DOHH2 (cell line): Measurements from ENCODE around the gene SOX30.

Experiments
- H3F3A ChIP-seq: fragments of 200-600 bp; sonication (generic), shearing (Covaris generic); 2 replicates; pipeline ENCODE4 v1.6.0; 2016; ENCODE audit warnings: antibody characterized with exemption, mild to moderate bottlenecking; ENCODE audit not compliant: control insufficient read depth, insufficient read depth
- H3K27ac ChIP-seq: fragments of 200-600 bp; sonication (generic); 2 replicates; pipeline ENCODE4 v1.5.1; 2014; ENCODE audit warnings: low read depth, mild to moderate bottlenecking, low read length, moderate library complexity
- H3K27me3 ChIP-seq: fragments of 200-600 bp; sonication (generic); 2 replicates; pipeline ENCODE4 v1.6.1; 2014; ENCODE audit warnings: mild to moderate bottlenecking, low read length, mixed read lengths; ENCODE audit not compliant: control insufficient read depth
- H3K36me3 ChIP-seq: fragments of 200-600 bp; sonication (generic); 2 replicates; pipeline ENCODE4 v1.6.1; 2014; ENCODE audit warnings: mild to moderate bottlenecking, low read length, moderate library complexity, mixed read lengths; ENCODE audit not compliant: control insufficient read depth
- H3K4me1 ChIP-seq: fragments of 200-600 bp; sonication (generic); 2 replicates; pipeline ENCODE4 v1.6.1; 2014; ENCODE audit warnings: mild to moderate bottlenecking, low read length, mixed read lengths; ENCODE audit not compliant: control insufficient read depth
- H3K4me2 ChIP-seq: fragments of 200-600 bp; sonication (generic); 2 replicates; pipeline ENCODE4 v1.6.0; 2014; ENCODE audit warnings: mild to moderate bottlenecking, low read length, moderate library complexity
- H3K4me3 ChIP-seq: fragments of 200-600 bp; sonication (generic); 2 replicates; pipeline ENCODE4 v1.5.1; 2014; ENCODE audit warnings: mild to moderate bottlenecking, low read length, mixed read lengths
- H3K79me2 ChIP-seq: fragments of 200-600 bp; sonication (generic); 2 replicates; pipeline ENCODE4 v1.6.1; 2014; ENCODE audit warnings: mild to moderate bottlenecking, low read length, mixed read lengths; ENCODE audit not compliant: control insufficient read depth
- H3K9me2 ChIP-seq: fragments of 200-600 bp; sonication (generic); replicated peaks from 2 replicates; pipeline ENCODE4 v1.6.1; 2014; ENCODE audit warnings: mild to moderate bottlenecking, low read length, mixed read lengths; ENCODE audit not compliant: control insufficient read depth
- H3K9me3 ChIP-seq: fragments of 200-600 bp; sonication (generic); 2 replicates; pipeline ENCODE4 v1.6.1; 2014; ENCODE audit warnings: antibody characterized with exemption, low read length, mixed read lengths; ENCODE audit not compliant: control insufficient read depth, insufficient read depth
- H4K20me1 ChIP-seq: fragments of 200-600 bp; sonication (generic); 2 replicates; pipeline ENCODE4 v1.6.0; 2014; ENCODE audit warnings: low read depth, mild to moderate bottlenecking, antibody characterized with exemption, low read length, moderate library complexity; ENCODE audit not compliant: control insufficient read depth, insufficient read depth
- CTCF ChIP-seq: fragments of 200-600 bp; sonication (generic); IDR thresholded peaks from one replicate; pipeline ENCODE4 v1.5.1; 2014; ENCODE audit warnings: antibody characterized with exemption, mild to moderate bottlenecking, low read depth, low read length; ENCODE audit not compliant: poor library complexity, severe bottlenecking
- EZH2phosphoT487 ChIP-seq: fragments of 200-600 bp; sonication (generic); IDR thresholded peaks from 2 replicates; pipeline ENCODE4 v1.6.1; 2017; ENCODE audit warnings: borderline replicate concordance, mild to moderate bottlenecking, antibody characterized with exemption, low read length, moderate library complexity, mixed read lengths

SOX30 gene

GRCh38 chr5:157590478-157590877 is 61.8 kb downstream of the SOX30 start:
- no peaks in the 10 kb centered on the region for H3K9me2 ChIP-seq
- H3K27ac ChIP-seq, result no peak overlapping the region
- peaks cover 22% of the 10 kb centered on the region for H3F3A ChIP-seq
- no peak overlapping the region for H3K4me2 ChIP-seq
- peaks cover 43% of the 10 kb centered on the region for H3K4me1 ChIP-seq
- no peak overlapping the region for H3K4me3 ChIP-seq
- TF ChIP-seq EZH2phosphoT487, result no peak
- TF ChIP-seq CTCF, result no peak
- H3K79me2 ChIP-seq, result 0 out of 2 replicates have a peak, but pooled peaks cover 3% of the 10 kb centered on the region
- H3K9me3 ChIP-seq, result no peaks in the 10 kb centered on the region
- no peaks in the 10 kb centered on the region for H3K36me3 ChIP-seq
- H4K20me1 ChIP-seq, result no peaks in the 10 kb centered on the region
- H3K27me3 ChIP-seq, result no peaks in the 10 kb centered on the region

GRCh38 chr5:157584628-157585027 is 67.6 kb downstream of the SOX30 start:
- no peak for TF ChIP-seq EZH2phosphoT487
- TF ChIP-seq CTCF, result no peak
- Histone ChIP-seq H3K27ac (no peak overlapping the region), H3K9me2 (no peaks in the 10 kb centered on the region), H3F3A (no peaks in the 10 kb centered on the region), H3K4me1 (peaks cover 26% of the 10 kb centered on the region), H3K9me3 (no peaks in the 10 kb centered on the region), H3K79me2 (no peaks in the 10 kb centered on the region), H3K36me3 (no peaks in the 10 kb centered on the region), H4K20me1 (no peaks in the 10 kb centered on the region), H3K4me3 (no peak overlapping the region), H3K27me3 (no peaks in the 10 kb centered on the region), H3K4me2 (no peak overlapping the region)

GRCh38 chr5:157582731-157583620 is 69.3 kb downstream of the SOX30 start:
- no peaks in the 10 kb centered on the region for H3K79me2 ChIP-seq
- H3K36me3 ChIP-seq, result no peaks in the 10 kb centered on the region
- no peak for TF ChIP-seq CTCF
- TF ChIP-seq EZH2phosphoT487, result no peak
- no peak overlapping the region for H3K4me3 ChIP-seq
- peaks cover 41% of the 10 kb centered on the region for H3K4me1 ChIP-seq
- H3K27ac ChIP-seq, result no peak overlapping the region
- no peaks in the 10 kb centered on the region for H3K9me2 ChIP-seq
- H4K20me1 ChIP-seq, result no peaks in the 10 kb centered on the region
- no peaks in the 10 kb centered on the region for H3F3A ChIP-seq
- H3K27me3 ChIP-seq, result no peaks in the 10 kb centered on the region
- H3K9me3 ChIP-seq, result no peaks in the 10 kb centered on the region
- no peak overlapping the region for H3K4me2 ChIP-seq
